ENCODE data around the gene RNF20. TPM values are rescaled to one million over a fixed set of nuclear protein-coding genes. Genes with fewer than 3 reads are reported as not detected.
A peak's percentile ranks its signal among the peaks of the same experiment; 100 is the strongest.

Gene RNF20
- total and polyA plus RNA-seq, 2 of the 13 experiments (the other 11 are each of a cell fraction or from before 2014, with no cell fraction given), result 12.7 to 37.6 TPM

DNA sequence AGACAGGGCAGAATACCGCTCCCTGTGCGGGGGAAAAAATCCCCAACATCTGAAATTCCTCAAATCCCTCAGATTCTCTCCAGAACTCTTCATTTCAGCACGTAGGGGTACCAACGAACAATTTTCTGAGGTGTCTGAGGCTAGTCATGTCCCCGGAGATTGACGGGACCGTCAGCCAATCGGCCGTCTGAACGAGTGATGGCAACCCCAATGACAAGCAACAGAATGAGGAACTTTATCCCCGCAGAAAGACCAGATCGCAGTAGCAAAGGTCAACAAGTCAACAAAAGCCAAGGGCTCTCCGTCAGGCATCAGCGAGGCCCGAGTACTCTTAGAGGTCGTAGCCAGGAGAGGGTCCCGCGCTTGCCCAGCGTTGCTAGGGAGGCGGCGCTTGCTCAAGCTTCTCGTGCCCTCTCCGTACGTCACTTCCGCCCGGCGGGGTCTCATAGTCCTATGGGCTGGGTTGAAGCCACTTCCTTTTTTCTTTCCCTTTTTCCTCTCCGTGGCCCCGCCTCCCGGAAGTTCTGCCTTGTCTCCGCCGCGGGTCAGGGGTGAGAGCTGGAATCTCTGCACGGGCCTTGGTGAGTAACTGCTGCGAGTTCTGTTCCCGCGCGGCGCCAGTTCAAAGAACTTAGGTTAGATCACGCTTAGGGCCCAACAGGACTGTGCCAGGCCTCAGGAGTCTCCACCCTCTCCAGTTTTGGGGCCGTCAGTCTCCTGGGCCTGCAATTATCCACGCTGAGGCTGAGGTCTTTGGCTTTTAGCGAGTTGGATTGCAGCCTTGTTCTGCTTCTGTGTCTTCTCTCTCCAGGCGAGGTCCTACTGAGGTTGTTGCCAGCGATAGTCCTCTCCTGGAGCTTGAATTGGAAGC lies at the start of gene RNF20 (continued):
- TF ChIP-seq, protein P1, sequence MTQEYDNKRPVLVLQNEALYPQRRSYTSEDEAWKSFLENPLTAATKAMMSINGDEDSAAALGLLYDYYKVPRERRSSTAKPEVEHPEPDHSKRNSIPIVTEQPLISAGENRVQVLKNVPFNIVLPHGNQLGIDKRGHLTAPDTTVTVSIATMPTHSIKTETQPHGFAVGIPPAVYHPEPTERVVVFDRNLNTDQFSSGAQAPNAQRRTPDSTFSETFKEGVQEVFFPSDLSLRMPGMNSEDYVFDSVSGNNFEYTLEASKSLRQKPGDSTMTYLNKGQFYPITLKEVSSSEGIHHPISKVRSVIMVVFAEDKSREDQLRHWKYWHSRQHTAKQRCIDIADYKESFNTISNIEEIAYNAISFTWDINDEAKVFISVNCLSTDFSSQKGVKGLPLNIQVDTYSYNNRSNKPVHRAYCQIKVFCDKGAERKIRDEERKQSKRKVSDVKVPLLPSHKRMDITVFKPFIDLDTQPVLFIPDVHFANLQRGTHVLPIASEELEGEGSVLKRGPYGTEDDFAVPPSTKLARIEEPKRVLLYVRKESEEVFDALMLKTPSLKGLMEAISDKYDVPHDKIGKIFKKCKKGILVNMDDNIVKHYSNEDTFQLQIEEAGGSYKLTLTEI (CRISPR knock-in tag; conservative IDR thresholded peaks at IDR 0.05), result no peak
- TF ChIP-seq, protein P2, sequence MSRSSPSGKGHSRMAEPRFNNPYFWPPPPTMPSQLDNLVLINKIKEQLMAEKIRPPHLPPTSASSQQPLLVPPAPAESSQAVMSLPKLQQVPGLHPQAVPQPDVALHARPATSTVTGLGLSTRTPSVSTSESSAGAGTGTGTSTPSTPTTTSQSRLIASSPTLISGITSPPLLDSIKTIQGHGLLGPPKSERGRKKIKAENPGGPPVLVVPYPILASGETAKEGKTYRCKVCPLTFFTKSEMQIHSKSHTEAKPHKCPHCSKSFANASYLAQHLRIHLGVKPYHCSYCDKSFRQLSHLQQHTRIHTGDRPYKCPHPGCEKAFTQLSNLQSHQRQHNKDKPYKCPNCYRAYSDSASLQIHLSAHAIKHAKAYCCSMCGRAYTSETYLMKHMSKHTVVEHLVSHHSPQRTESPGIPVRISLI (CRISPR knock-in tag; IDR thresholded peaks at IDR 0.05; ENCODE audit: borderline replicate concordance), result 0 out of 2 replicates have a peak, but pooled peaks have one; percentile 14
- TF ChIP-seq SNAI1 (CRISPR knock-in tag; IDR thresholded peaks at IDR 0.05; ENCODE audit: borderline replicate concordance), result peak; percentile 39; the same call in 1 of the 2 replicates
- TF ChIP-seq ZFP36L2 (CRISPR knock-in tag; IDR thresholded peaks at IDR 0.05), result no peak
- TF ChIP-seq CREB1 (IDR thresholded peaks at IDR 0.05), result peak; percentile 94
- peak; percentile 99 for TF ChIP-seq CREB1 (CRISPR knock-in tag; IDR thresholded peaks at IDR 0.05)
- TF ChIP-seq, protein P3, sequence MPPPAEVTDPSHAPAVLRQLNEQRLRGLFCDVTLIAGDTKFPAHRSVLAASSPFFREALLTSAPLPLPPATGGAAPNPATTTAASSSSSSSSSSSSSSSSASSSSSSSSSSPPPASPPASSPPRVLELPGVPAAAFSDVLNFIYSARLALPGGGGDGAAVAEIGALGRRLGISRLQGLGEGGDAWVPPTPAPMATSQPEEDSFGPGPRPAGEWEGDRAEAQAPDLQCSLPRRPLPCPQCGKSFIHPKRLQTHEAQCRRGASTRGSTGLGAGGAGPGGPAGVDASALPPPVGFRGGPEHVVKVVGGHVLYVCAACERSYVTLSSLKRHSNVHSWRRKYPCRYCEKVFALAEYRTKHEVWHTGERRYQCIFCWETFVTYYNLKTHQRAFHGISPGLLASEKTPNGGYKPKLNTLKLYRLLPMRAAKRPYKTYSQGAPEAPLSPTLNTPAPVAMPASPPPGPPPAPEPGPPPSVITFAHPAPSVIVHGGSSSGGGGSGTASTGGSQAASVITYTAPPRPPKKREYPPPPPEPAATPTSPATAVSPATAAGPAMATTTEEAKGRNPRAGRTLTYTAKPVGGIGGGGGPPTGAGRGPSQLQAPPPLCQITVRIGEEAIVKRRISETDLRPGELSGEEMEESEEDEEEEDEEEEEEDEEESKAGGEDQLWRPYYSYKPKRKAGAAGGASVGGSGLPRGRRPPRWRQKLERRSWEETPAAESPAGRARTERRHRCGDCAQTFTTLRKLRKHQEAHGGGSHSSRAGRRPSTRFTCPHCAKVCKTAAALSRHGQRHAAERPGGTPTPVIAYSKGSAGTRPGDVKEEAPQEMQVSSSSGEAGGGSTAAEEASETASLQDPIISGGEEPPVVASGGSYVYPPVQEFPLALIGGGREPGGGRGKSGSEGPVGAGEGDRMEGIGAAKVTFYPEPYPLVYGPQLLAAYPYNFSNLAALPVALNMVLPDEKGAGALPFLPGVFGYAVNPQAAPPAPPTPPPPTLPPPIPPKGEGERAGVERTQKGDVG (CRISPR knock-in tag; IDR thresholded peaks at IDR 0.05; ENCODE audit: borderline replicate concordance), result no peak
- TF ChIP-seq ZNF564 (CRISPR knock-in tag; IDR thresholded peaks at IDR 0.05), result no peak; the same call in 1 of the 2 replicates
- TF ChIP-seq ZNF251 (CRISPR knock-in tag; IDR thresholded peaks at IDR 0.05), result no peak
- no peak for TF ChIP-seq GLI4 (CRISPR knock-in tag; IDR thresholded peaks at IDR 0.05; ENCODE audit: borderline replicate concordance)
- no peak for TF ChIP-seq CBX5 (CRISPR knock-in tag; IDR thresholded peaks at IDR 0.05; ENCODE audit: borderline replicate concordance)
- TF ChIP-seq, protein P4, sequence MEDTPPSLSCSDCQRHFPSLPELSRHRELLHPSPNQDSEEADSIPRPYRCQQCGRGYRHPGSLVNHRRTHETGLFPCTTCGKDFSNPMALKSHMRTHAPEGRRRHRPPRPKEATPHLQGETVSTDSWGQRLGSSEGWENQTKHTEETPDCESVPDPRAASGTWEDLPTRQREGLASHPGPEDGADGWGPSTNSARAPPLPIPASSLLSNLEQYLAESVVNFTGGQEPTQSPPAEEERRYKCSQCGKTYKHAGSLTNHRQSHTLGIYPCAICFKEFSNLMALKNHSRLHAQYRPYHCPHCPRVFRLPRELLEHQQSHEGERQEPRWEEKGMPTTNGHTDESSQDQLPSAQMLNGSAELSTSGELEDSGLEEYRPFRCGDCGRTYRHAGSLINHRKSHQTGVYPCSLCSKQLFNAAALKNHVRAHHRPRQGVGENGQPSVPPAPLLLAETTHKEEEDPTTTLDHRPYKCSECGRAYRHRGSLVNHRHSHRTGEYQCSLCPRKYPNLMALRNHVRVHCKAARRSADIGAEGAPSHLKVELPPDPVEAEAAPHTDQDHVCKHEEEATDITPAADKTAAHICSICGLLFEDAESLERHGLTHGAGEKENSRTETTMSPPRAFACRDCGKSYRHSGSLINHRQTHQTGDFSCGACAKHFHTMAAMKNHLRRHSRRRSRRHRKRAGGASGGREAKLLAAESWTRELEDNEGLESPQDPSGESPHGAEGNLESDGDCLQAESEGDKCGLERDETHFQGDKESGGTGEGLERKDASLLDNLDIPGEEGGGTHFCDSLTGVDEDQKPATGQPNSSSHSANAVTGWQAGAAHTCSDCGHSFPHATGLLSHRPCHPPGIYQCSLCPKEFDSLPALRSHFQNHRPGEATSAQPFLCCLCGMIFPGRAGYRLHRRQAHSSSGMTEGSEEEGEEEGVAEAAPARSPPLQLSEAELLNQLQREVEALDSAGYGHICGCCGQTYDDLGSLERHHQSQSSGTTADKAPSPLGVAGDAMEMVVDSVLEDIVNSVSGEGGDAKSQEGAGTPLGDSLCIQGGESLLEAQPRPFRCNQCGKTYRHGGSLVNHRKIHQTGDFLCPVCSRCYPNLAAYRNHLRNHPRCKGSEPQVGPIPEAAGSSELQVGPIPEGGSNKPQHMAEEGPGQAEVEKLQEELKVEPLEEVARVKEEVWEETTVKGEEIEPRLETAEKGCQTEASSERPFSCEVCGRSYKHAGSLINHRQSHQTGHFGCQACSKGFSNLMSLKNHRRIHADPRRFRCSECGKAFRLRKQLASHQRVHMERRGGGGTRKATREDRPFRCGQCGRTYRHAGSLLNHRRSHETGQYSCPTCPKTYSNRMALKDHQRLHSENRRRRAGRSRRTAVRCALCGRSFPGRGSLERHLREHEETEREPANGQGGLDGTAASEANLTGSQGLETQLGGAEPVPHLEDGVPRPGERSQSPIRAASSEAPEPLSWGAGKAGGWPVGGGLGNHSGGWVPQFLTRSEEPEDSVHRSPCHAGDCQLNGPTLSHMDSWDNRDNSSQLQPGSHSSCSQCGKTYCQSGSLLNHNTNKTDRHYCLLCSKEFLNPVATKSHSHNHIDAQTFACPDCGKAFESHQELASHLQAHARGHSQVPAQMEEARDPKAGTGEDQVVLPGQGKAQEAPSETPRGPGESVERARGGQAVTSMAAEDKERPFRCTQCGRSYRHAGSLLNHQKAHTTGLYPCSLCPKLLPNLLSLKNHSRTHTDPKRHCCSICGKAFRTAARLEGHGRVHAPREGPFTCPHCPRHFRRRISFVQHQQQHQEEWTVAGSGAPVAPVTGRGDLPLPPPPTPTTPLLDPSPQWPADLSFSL (CRISPR knock-in tag; IDR thresholded peaks at IDR 0.05), result no peak
- TF ChIP-seq PAX8 (CRISPR knock-in tag; IDR thresholded peaks at IDR 0.05; ENCODE audit: borderline replicate concordance), result no peak
- no peak for TF ChIP-seq MED13 (CRISPR knock-in tag; IDR thresholded peaks at IDR 0.05)
- no peak for TF ChIP-seq ZNF775 (CRISPR knock-in tag; IDR thresholded peaks at IDR 0.05; ENCODE audit: borderline replicate concordance)
- no peak for TF ChIP-seq RAD51 (IDR thresholded peaks at IDR 0.05; ENCODE audit: borderline replicate concordance)

All from HepG2 (cell line).